ENCODE measurements around the gene DNAJC2. TPM values are rescaled to one million over a fixed set of nuclear protein-coding genes. Genes with fewer than 3 reads are reported as not detected.
"Not testable (repeated sequence)": the region's sequence is repeated elsewhere in the genome, so short reads cannot be mapped to it uniquely, and the experiment has no call there.

Gene DNAJC2
- polyA plus RNA-seq, 3 donors, result 43.8 to 44.4 (median 44.0) TPM

GRCh38 chr7:103279963-103280802 is 64.4 kb downstream of the DNAJC2 start:
- peak; percentile 54 for DNase-seq

DNA sequence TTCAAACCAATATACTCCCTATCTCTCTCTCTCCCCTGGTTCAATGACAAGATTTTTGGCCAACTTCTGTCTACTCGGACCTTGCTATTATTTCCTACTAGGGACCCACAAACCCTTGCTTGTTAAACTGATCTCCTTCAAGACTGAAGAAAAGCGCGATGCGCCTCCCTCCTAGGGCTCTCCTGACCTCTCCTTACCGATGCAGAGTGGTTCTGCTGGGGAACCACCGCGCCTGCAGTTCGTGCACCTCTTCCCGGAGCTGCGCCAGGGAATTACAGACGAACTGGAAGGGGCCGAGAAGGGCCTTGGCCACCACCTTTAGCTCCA is 65.0 kb downstream of the DNAJC2 start:
- peak; percentile 11 for DNase-seq

GRCh38 chr7:103278195-103278594 is 66.4 kb downstream of the DNAJC2 start:
- not testable (repeated sequence) for DNase-seq

DNA sequence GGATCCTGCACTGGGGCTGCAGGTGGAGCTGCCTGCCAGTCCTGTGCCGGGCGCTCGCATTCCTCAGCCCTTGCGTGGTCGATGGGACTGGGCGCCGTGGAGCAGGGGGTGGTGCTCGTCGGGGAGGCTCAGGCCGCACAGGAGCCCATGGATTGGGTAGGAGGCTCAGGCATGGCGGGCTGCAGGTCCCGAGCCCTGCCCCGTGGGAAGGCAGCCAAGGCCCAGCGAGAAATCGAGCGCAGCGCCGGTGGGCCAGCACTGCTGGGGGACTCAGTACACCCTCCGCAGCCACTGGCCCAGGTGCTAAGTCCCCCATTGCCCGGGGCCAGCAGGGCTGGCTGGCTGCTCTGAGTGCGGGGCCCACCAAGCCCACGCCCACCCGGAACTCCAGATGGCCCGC is 69.7 kb downstream of the DNAJC2 start:
- DNase-seq, result not testable (repeated sequence)

- DNase-seq, result not testable (repeated sequence)
Measured at GRCh38 chr7:103273374-103273773, 71.2 kb downstream of the DNAJC2 start.

- peak; percentile 8 for DNase-seq
Measured at GRCh38 chr7:103266229-103266628, 78.3 kb downstream of the DNAJC2 start.

GRCh38 chr7:103264054-103264453 is 80.5 kb downstream of the DNAJC2 start:
- not testable (repeated sequence) for DNase-seq

Other genes starting within 250 kb of the DNAJC2 start
- gene NAPEPLD, start 195.7 kb downstream of the DNAJC2 start, polyA plus RNA-seq (ENCODE audit: insufficient read length in 3 of 3), result 10 to 100 TPM; 28.7 to 48.6 (median 45.2) TPM
- gene PMPCB, start 47.3 kb downstream of the DNAJC2 start, polyA plus RNA-seq (ENCODE audit: insufficient read length in 3 of 3), result 100 to 1,000 TPM in 1 of 3 donors, 10 to 100 TPM in 2; 91.8 to 103 (median 97.0) TPM
- 100 to 1,000 TPM; 107 to 119 (median 112) TPM for gene PSMC2, start 2.9 kb upstream of the DNAJC2 start, polyA plus RNA-seq (ENCODE audit: insufficient read length in 3 of 3)
- under 1 TPM; 0.09 to 0.81 (median 0.51) TPM for gene SLC26A5, start 101.4 kb upstream of the DNAJC2 start, polyA plus RNA-seq (ENCODE audit: insufficient read length in 3 of 3)

Data from renal pelvis (tissue), 4 donors.